ENCODE data around the gene TSPAN14.
A peak's percentile ranks its signal among the peaks of the same experiment; 100 is the strongest.

Gene TSPAN14

DNA sequence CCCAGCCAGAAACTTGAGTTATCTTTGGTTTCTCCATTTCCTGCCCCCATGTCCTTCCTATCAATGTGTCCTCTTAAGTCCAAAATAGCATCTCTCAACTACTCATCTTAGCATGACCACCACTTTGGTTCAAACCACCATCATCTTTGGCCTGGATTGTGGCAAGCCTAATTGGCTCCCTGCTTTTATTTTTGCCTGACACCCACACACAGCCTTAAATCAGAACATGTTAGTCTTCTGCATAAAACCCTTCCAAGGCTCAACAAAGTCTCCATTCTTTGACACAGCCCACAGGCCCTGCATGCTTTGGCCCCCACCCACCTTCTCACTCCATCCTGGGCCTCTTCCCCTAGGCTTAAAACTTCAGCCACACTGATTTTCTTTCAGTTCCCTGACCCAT lies 2.0 kb upstream of the TSPAN14 start:
- TF ChIP-seq, protein P1, sequence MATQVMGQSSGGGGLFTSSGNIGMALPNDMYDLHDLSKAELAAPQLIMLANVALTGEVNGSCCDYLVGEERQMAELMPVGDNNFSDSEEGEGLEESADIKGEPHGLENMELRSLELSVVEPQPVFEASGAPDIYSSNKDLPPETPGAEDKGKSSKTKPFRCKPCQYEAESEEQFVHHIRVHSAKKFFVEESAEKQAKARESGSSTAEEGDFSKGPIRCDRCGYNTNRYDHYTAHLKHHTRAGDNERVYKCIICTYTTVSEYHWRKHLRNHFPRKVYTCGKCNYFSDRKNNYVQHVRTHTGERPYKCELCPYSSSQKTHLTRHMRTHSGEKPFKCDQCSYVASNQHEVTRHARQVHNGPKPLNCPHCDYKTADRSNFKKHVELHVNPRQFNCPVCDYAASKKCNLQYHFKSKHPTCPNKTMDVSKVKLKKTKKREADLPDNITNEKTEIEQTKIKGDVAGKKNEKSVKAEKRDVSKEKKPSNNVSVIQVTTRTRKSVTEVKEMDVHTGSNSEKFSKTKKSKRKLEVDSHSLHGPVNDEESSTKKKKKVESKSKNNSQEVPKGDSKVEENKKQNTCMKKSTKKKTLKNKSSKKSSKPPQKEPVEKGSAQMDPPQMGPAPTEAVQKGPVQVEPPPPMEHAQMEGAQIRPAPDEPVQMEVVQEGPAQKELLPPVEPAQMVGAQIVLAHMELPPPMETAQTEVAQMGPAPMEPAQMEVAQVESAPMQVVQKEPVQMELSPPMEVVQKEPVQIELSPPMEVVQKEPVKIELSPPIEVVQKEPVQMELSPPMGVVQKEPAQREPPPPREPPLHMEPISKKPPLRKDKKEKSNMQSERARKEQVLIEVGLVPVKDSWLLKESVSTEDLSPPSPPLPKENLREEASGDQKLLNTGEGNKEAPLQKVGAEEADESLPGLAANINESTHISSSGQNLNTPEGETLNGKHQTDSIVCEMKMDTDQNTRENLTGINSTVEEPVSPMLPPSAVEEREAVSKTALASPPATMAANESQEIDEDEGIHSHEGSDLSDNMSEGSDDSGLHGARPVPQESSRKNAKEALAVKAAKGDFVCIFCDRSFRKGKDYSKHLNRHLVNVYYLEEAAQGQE (IDR thresholded peaks at IDR 0.05; ENCODE audit: insufficient replicate concordance, low read depth), result no peak
- TF ChIP-seq POLR2AphosphoS5 (IDR thresholded peaks at IDR 0.05; ENCODE audit: low read depth), result no peak
- TF ChIP-seq, protein P2, sequence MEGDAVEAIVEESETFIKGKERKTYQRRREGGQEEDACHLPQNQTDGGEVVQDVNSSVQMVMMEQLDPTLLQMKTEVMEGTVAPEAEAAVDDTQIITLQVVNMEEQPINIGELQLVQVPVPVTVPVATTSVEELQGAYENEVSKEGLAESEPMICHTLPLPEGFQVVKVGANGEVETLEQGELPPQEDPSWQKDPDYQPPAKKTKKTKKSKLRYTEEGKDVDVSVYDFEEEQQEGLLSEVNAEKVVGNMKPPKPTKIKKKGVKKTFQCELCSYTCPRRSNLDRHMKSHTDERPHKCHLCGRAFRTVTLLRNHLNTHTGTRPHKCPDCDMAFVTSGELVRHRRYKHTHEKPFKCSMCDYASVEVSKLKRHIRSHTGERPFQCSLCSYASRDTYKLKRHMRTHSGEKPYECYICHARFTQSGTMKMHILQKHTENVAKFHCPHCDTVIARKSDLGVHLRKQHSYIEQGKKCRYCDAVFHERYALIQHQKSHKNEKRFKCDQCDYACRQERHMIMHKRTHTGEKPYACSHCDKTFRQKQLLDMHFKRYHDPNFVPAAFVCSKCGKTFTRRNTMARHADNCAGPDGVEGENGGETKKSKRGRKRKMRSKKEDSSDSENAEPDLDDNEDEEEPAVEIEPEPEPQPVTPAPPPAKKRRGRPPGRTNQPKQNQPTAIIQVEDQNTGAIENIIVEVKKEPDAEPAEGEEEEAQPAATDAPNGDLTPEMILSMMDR (IDR thresholded peaks at IDR 0.05; ENCODE audit: insufficient read depth, low read length), result no peak
- TF ChIP-seq GABPA (IDR thresholded peaks at IDR 0.05; ENCODE audit: low read depth), result no peak
- no peak for TF ChIP-seq SPI1 (IDR thresholded peaks at IDR 0.05; ENCODE audit: borderline replicate concordance, low read depth)
- no peak overlapping the region for H3K4me3 ChIP-seq (replicated peaks; ENCODE audit: insufficient read depth, low read length)
- no peak for DNase-seq (ENCODE audit: low read depth in 1 of 2, low spot score in 1 of 2)
- no peaks in the 10 kb centered on the region for H3K27me3 ChIP-seq (ENCODE audit: insufficient read depth, poor library complexity, severe bottlenecking)
- H3K27ac ChIP-seq (replicated peaks), result no peak overlapping the region

DNA sequence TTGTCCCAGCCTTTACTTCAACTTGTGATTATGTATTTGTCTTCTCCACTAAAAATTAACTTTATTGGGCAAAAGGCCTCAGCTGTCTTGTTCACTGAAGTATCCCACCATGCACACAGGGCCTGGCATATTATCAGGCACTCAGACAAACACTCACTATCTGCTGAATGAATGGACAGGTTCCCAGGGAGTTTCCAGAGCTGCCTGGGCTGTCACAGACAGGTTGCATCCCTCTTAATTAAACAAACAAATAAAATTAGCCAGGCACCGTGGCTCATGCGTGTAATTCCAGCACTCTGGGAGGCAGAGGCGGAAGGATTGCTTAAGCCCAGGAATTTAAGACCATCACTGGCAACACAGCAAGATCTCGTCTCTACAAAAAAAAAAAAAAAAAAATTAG lies 1.5 kb upstream of the TSPAN14 start:
- Histone ChIP-seq H3K27me3 (ENCODE audit: insufficient read depth, poor library complexity, severe bottlenecking) (no peaks in the 10 kb centered on the region), H3K4me3 (replicated peaks; ENCODE audit: insufficient read depth, low read length) (no peak overlapping the region), H3K27ac (replicated peaks) (no peak overlapping the region)
- TF ChIP-seq, protein P1 (IDR thresholded peaks at IDR 0.05; ENCODE audit: insufficient replicate concordance, low read depth), result no peak
- TF ChIP-seq GABPA (IDR thresholded peaks at IDR 0.05; ENCODE audit: low read depth) (no peak), SPI1 (IDR thresholded peaks at IDR 0.05; ENCODE audit: borderline replicate concordance, low read depth) (no peak), POLR2AphosphoS5 (IDR thresholded peaks at IDR 0.05; ENCODE audit: low read depth) (no peak)
- TF ChIP-seq, protein P2 (IDR thresholded peaks at IDR 0.05; ENCODE audit: insufficient read depth, low read length), result no peak
- no peak for DNase-seq (ENCODE audit: low read depth in 1 of 2, low spot score in 1 of 2)

DNA sequence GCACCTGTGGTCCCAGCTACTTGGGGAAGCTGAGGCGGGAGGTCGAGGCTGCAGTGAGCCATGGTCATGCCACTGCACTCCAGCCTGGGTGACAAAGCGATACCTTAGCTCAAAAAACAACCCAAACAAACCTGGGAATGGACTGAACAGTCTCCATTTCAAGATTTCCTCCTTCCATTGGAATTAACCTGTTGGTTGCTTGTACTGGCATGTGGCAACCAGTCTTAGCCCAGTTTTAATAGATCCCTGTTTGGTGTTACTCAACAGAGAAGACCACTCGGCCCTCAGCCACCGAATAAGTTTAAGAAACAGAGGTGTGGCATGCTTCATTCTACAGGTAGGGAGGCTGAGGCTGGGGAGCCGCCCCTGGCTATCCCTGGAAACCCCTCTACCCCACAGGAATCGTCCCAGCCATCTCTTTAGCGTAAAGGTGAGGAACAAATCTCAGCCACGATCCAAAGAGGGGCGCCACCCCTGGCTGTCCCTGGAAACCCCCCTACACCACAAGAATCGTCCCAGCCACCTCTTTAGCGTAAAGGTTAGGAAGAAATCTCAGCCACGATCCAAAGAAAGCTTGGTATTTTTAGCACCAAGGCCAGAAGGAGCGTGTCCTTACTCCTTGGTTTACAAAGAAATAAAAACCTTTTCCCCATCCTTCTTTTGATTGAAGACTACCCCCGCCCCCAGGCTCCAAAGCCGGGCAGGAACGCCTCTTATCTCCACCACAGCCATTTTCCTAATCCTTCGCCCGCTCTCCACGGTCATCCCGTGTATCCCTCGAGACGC lies 861 bp upstream of the TSPAN14 start:
- no peak for DNase-seq (ENCODE audit: low read depth in 1 of 2, low spot score in 1 of 2)
- no peaks in the 10 kb centered on the region for H3K27me3 ChIP-seq (ENCODE audit: insufficient read depth, poor library complexity, severe bottlenecking)
- peak overlapping the region; percentile 28 for H3K4me3 ChIP-seq (replicated peaks; ENCODE audit: insufficient read depth, low read length)
- H3K27ac ChIP-seq (replicated peaks), result no peak overlapping the region
- TF ChIP-seq SPI1 (IDR thresholded peaks at IDR 0.05; ENCODE audit: borderline replicate concordance, low read depth) (no peak), POLR2AphosphoS5 (IDR thresholded peaks at IDR 0.05; ENCODE audit: low read depth) (no peak)
- TF ChIP-seq, protein P2 (IDR thresholded peaks at IDR 0.05; ENCODE audit: insufficient read depth, low read length), result no peak
- TF ChIP-seq, protein P1 (IDR thresholded peaks at IDR 0.05; ENCODE audit: insufficient replicate concordance, low read depth), result no peak

Measured in HL-60 (cell line).